ENCODE measurements around the gene MAP7D2. TPM values are rescaled to one million over a fixed set of nuclear protein-coding genes. Genes with fewer than 3 reads are reported as not detected.
A peak's percentile ranks its signal among the peaks of the same experiment; 100 is the strongest.

MAP7D2 gene
- total and polyA plus RNA-seq, 9 of the 15 experiments (the other 6 are each of a cell fraction or from before 2014, with no cell fraction given): 0.01 to 0.04 (median 0.03) TPM; not detected in 4

DNA sequence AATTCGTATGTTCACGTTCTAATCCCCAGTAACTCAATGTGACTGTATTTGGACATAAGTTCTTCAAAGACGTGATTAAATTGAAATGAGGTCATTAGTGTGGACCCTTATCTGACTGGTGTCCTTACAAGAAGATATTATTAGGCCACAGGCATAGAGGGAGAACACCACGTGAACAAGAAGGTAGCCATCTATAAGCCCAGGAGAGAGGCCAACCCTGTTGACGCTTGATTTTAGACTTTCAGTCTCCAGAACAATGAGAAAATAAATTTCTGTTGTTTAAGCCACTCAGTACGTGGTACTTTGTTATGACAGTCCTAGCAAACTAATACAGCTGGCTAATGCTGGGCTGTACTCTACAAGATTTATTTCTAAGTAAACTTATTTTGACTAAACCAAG lies 26.4 kb upstream of the MAP7D2 start (continued):
- TF ChIP-seq REST (IDR thresholded peaks at IDR 0.05; ENCODE audit: borderline replicate concordance) (no peak), REST (CRISPR knock-in tag; IDR thresholded peaks at IDR 0.05; ENCODE audit: low read depth) (no peak), TAF15 (IDR thresholded peaks at IDR 0.05; ENCODE audit: low read depth, low read length) (no peak), MGA (IDR thresholded peaks at IDR 0.05) (peak; percentile 41), CREBBP (IDR thresholded peaks at IDR 0.05; ENCODE audit: low read depth, low read length) (no peak), HDAC3 (IDR thresholded peaks at IDR 0.05; ENCODE audit: borderline replicate concordance, partially characterized antibody) (no peak)
